ENCODE measurements around the gene CEP95.

CEP95 gene

DNA sequence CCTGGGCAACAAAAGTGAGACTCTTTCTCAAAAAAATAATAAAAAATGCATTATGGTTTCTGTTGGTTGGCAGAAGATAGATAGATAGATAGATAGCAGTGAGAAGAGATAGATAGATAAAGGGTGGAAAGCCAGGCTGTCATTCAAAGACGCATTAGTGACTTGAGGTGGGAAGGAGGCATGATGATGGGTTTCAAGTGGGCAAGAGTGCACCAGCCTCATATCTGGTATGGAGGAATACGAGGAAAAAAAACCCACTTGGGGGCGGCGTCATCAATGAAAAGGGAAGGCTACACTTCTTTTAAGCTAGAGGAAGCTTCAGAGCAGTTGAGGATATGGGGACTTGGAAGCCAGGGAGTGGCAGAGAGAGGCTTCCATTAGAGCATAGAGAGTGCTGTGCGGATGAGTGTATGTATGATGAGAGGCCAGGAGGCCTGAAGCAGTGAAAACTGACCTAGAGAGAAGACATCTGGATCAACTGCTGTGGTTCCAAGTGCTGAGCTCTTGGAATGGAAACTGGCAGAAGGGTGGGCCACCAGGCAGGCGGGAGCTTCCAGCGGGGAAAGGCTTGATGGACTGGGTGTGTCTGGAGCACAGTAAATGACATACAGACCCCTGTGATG, 31.8 kb downstream of the CEP95 start:
- no peaks in the 10 kb centered on the region for H3K4me1 ChIP-seq
- H3K4me3 ChIP-seq (ENCODE audit: low read depth, low read length): no peak overlapping the region
- H3K4me2 ChIP-seq (ENCODE audit: low read length): no peak overlapping the region
- H3K27me3 ChIP-seq (ENCODE audit: control insufficient read depth, insufficient read depth, low read length): no peaks in the 10 kb centered on the region
- H3K9me3 ChIP-seq (ENCODE audit: control insufficient read depth, low read length): no peaks in the 10 kb centered on the region
- no peaks in the 10 kb centered on the region for H3K79me2 ChIP-seq
- TF ChIP-seq, protein P1, sequence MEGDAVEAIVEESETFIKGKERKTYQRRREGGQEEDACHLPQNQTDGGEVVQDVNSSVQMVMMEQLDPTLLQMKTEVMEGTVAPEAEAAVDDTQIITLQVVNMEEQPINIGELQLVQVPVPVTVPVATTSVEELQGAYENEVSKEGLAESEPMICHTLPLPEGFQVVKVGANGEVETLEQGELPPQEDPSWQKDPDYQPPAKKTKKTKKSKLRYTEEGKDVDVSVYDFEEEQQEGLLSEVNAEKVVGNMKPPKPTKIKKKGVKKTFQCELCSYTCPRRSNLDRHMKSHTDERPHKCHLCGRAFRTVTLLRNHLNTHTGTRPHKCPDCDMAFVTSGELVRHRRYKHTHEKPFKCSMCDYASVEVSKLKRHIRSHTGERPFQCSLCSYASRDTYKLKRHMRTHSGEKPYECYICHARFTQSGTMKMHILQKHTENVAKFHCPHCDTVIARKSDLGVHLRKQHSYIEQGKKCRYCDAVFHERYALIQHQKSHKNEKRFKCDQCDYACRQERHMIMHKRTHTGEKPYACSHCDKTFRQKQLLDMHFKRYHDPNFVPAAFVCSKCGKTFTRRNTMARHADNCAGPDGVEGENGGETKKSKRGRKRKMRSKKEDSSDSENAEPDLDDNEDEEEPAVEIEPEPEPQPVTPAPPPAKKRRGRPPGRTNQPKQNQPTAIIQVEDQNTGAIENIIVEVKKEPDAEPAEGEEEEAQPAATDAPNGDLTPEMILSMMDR (IDR thresholded peaks at IDR 0.05): no peak
- H3K36me3 ChIP-seq (ENCODE audit: control insufficient read depth, insufficient read depth, low read length): no peaks in the 10 kb centered on the region
- no peak overlapping the region for H3K27ac ChIP-seq
- no peak overlapping the region for H3K9ac ChIP-seq
- H2AFZ ChIP-seq: no peak overlapping the region

DNA sequence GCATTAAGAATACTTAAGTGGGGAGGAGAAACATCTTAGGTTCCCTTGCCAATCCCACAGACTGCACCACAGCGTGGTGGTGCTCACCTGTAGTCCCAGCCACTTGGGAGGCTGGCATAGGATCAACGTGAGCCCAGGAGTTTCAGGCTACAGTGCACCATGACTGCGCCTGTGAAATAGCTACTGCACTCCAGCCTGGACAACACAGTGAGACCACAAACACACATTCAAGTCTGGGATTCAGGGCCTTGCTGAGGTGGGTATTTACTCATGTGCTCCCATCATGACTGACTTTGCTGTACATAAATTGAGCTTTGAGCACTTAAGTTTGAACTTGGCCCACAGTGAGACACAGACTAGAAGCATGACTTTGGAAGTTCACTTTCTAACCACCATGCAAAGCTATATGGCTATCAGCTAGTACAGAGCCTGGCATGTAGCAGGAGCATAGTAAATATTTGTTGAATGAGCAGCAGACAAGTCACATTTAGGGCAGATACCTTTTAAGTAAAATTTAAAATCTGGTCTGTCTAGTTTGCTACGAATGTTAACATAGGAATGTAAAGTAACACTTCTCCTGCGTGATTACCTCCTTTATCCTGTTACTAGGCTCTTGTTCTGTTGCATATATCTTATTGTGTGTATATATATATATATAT, 33.5 kb downstream of the CEP95 start:
- H2AFZ ChIP-seq: no peak overlapping the region
- no peak overlapping the region for H3K9ac ChIP-seq
- no peak overlapping the region for H3K4me2 ChIP-seq (ENCODE audit: low read length)
- no peaks in the 10 kb centered on the region for H3K4me1 ChIP-seq
- TF ChIP-seq, protein P1 (IDR thresholded peaks at IDR 0.05): no peak
- H3K4me3 ChIP-seq (ENCODE audit: low read depth, low read length): no peak overlapping the region
- H3K9me3 ChIP-seq (ENCODE audit: control insufficient read depth, low read length): no peaks in the 10 kb centered on the region
- no peaks in the 10 kb centered on the region for H3K27me3 ChIP-seq (ENCODE audit: control insufficient read depth, insufficient read depth, low read length)
- no peaks in the 10 kb centered on the region for H3K36me3 ChIP-seq (ENCODE audit: control insufficient read depth, insufficient read depth, low read length)
- H3K27ac ChIP-seq: no peak overlapping the region
- H3K79me2 ChIP-seq: no peaks in the 10 kb centered on the region

DNA sequence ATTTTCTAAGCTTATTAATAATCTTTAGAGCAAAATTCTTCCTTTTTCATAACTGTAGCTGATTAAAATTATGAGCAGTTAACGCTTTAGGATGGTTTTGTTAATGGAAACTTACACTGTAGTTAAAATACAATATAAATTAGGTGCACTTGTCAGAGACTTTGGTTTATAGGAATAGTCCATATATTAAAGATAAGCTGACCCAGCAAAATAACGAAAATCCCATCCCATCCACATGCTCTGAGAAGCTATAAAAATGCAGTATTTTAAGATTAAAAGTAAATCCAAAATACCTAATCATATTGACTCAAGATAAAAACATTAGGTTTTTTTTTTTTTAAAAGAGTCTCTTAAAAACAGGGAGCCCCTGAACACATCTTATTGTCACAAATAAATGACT, 38.0 kb downstream of the CEP95 start:
- no peaks in the 10 kb centered on the region for H3K27me3 ChIP-seq (ENCODE audit: control insufficient read depth, insufficient read depth, low read length)
- no peak overlapping the region for H2AFZ ChIP-seq
- H3K9me3 ChIP-seq (ENCODE audit: control insufficient read depth, low read length): no peaks in the 10 kb centered on the region
- no peaks in the 10 kb centered on the region for H3K79me2 ChIP-seq
- no peak overlapping the region for H3K4me2 ChIP-seq (ENCODE audit: low read length)
- no peak overlapping the region for H3K9ac ChIP-seq
- H3K27ac ChIP-seq: no peak overlapping the region
- TF ChIP-seq, protein P1 (IDR thresholded peaks at IDR 0.05): no peak
- no peaks in the 10 kb centered on the region for H3K36me3 ChIP-seq (ENCODE audit: control insufficient read depth, insufficient read depth, low read length)
- no peak overlapping the region for H3K4me3 ChIP-seq (ENCODE audit: low read depth, low read length)
- no peaks in the 10 kb centered on the region for H3K4me1 ChIP-seq

DNA sequence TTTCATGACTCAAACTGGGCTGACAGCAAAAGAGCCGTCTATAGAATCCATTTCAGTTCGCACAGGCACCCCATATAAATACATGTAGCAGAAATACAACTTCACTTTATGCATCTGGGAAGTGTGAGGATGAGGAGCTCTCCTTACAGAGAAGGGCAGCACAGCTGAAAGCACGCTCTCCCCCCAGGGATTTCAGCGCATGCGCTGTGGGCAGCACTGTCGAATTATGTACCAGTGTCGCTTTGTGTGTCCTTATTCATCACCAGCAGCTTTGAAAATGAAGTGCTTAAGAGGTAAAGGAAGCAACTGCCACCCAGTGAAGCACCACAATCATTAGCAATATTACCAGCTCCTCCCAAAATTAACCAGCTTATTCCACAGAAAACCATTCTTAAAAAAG, 39.9 kb downstream of the CEP95 start:
- no peaks in the 10 kb centered on the region for H3K36me3 ChIP-seq (ENCODE audit: control insufficient read depth, insufficient read depth, low read length)
- no peak overlapping the region for H3K9ac ChIP-seq
- TF ChIP-seq, protein P1 (IDR thresholded peaks at IDR 0.05): no peak
- H2AFZ ChIP-seq: no peak overlapping the region
- no peak overlapping the region for H3K4me2 ChIP-seq (ENCODE audit: low read length)
- no peak overlapping the region for H3K27ac ChIP-seq
- no peaks in the 10 kb centered on the region for H3K79me2 ChIP-seq
- no peak overlapping the region for H3K4me3 ChIP-seq (ENCODE audit: low read depth, low read length)
- H3K4me1 ChIP-seq: no peaks in the 10 kb centered on the region
- H3K27me3 ChIP-seq (ENCODE audit: control insufficient read depth, insufficient read depth, low read length): no peaks in the 10 kb centered on the region
- no peaks in the 10 kb centered on the region for H3K9me3 ChIP-seq (ENCODE audit: control insufficient read depth, low read length)

DNA sequence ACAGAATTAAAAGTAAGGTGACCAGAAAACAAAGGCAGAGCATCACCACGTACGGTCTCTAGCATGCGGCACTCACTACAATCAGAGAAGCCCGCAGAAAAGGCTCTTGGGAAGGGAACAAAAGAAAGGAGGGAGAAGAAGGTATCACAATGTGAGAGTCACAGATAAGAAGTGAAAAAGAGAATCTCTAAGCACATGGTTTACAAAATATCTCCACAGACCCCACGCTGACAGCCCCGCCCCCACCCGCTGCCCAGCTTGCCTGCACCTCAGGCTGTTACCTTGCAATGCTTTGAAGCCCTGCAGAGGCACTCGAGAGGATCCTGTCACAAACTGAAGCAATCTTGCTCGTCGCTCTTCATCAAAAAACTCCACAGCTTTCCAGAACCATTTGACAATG, 40.5 kb downstream of the CEP95 start:
- H3K9me3 ChIP-seq (ENCODE audit: control insufficient read depth, low read length): no peaks in the 10 kb centered on the region
- H3K4me3 ChIP-seq (ENCODE audit: low read depth, low read length): no peak overlapping the region
- H3K27me3 ChIP-seq (ENCODE audit: control insufficient read depth, insufficient read depth, low read length): no peaks in the 10 kb centered on the region
- no peak overlapping the region for H3K27ac ChIP-seq
- H2AFZ ChIP-seq: no peak overlapping the region
- H3K4me1 ChIP-seq: no peaks in the 10 kb centered on the region
- no peak overlapping the region for H3K4me2 ChIP-seq (ENCODE audit: low read length)
- no peak overlapping the region for H3K9ac ChIP-seq
- no peaks in the 10 kb centered on the region for H3K79me2 ChIP-seq
- H3K36me3 ChIP-seq (ENCODE audit: control insufficient read depth, insufficient read depth, low read length): no peaks in the 10 kb centered on the region
- TF ChIP-seq, protein P1 (IDR thresholded peaks at IDR 0.05): no peak

All from parathyroid adenoma (tissue), 2 donors.